HepG2 (cell line): ENCODE measurements around the gene NCDN. TPM values are rescaled to one million over a fixed set of nuclear protein-coding genes. Genes with fewer than 3 reads are reported as not detected.
A peak's percentile ranks its signal among the peaks of the same experiment; 100 is the strongest.

ENCODE experiments used
- CHD4 ChIP-seq: fragments of 200-600 bp; sonication (generic); IDR thresholded peaks from 2 replicates; pipeline ENCODE4 v1.7.0; 2017; ENCODE audit warnings: mild to moderate bottlenecking, low read length, borderline replicate concordance
- GABPB1 ChIP-seq: IDR thresholded peaks from 2 replicates; pipeline ENCODE4 v1.6.1; 2016; ENCODE audit warnings: mild to moderate bottlenecking, missing genetic modification reagents, moderate library complexity, missing compliant biosample characterization
- GLI4 ChIP-seq: sonication (generic); formaldehyde crosslinking; IDR thresholded peaks from 2 replicates; pipeline ENCODE4 v1.5.1; 2020; ENCODE audit warnings: missing genetic modification reagents, mild to moderate bottlenecking, moderate library complexity, borderline replicate concordance
- NBN ChIP-seq: fragments of 450-650 bp; conservative IDR thresholded peaks from 2 replicates; pipeline ENCODE4 v1.6.1; 2017
- NPAS2 ChIP-seq: sonication (generic); formaldehyde crosslinking; IDR thresholded peaks from 2 replicates; pipeline ENCODE4 v1.8.0; 2022; ENCODE audit warnings: mild to moderate bottlenecking, missing genetic modification reagents, borderline replicate concordance
- RFX1 ChIP-seq: fragments of 450-650 bp; IDR thresholded peaks from 2 replicates; pipeline ENCODE4 v1.6.1; 2017
- ZBTB20 ChIP-seq: sonication (generic); formaldehyde crosslinking; IDR thresholded peaks from 2 replicates; pipeline ENCODE4 v1.8.1; 2023; ENCODE audit warnings: missing genetic modification reagents, low read depth, mild to moderate bottlenecking, borderline replicate concordance
- ZNF205 ChIP-seq: IDR thresholded peaks from 2 replicates; pipeline ENCODE4 v1.6.1; 2018; ENCODE audit warnings: missing biosample characterization, missing genetic modification reagents
- ZNF451 ChIP-seq: sonication (generic); formaldehyde crosslinking; IDR thresholded peaks from 2 replicates; pipeline ENCODE4 v1.5.0; 2020; ENCODE audit warnings: mild to moderate bottlenecking, missing genetic modification reagents
- ZNF496 ChIP-seq: sonication (generic); formaldehyde crosslinking; IDR thresholded peaks from 2 replicates; pipeline ENCODE4 v1.8.1; 2023; ENCODE audit warnings: mild to moderate bottlenecking, moderate library complexity, missing genetic modification reagents; ENCODE audit not compliant: insufficient replicate concordance
- ZNF629 ChIP-seq: sonication (generic); formaldehyde crosslinking; conservative IDR thresholded peaks from 2 replicates; pipeline ENCODE4 v1.5.0; 2020; ENCODE audit warnings: missing genetic modification reagents
- ZNF720 ChIP-seq: sonication (generic); formaldehyde crosslinking; IDR thresholded peaks from 2 replicates; pipeline ENCODE4 v1.4.0; 2020; ENCODE audit warnings: missing genetic modification reagents
- polyA plus RNA-seq, 8 experiments: library from polyadenylated mRNA; depleted of rRNA in 3 of 8; stranded (reverse) in 7 of 8; unstranded in 1 of 8; fragments of >200 nt; fragmentation: Illumina TruSeq in 4 of 8; extraction: Trizol in 4 of 8; gene quantifications; 2 replicates each; pipeline versions ENCODE4 v1.2.1 to v1.2.3, GENCODE V29; 2011 to 2016; ENCODE audit warnings: low read depth in 4 of 8, missing spikeins in 1 of 8, mixed read lengths in 1 of 8; ENCODE audit not compliant: insufficient read depth in 1 of 8
- total RNA-seq, 5 experiments: library from RNA; depleted of rRNA; stranded (reverse); fragments of >200 nt; fragmentation: Illumina TruSeq; extraction: Trizol; gene quantifications; 2 replicates each; pipeline ENCODE4 v1.2.3, GENCODE V29; 2016; ENCODE audit warnings: low read depth in 1 of 5
- TF ChIP-seq, protein P1 (sequence below): sonication (generic); formaldehyde crosslinking; IDR thresholded peaks from 2 replicates; pipeline ENCODE4 v1.4.0; 2020; ENCODE audit warnings: mild to moderate bottlenecking, missing genetic modification reagents
- TF ChIP-seq, protein P2 (sequence below): sonication (generic); formaldehyde crosslinking; IDR thresholded peaks from 2 replicates; pipeline ENCODE4 v1.4.0; 2020; ENCODE audit warnings: missing genetic modification reagents, borderline replicate concordance
- TF ChIP-seq, protein P3 (sequence below): sonication (generic); formaldehyde crosslinking; IDR thresholded peaks from 2 replicates; pipeline ENCODE4 v1.5.1; 2020; ENCODE audit warnings: missing genetic modification reagents, mild to moderate bottlenecking, borderline replicate concordance
- TF ChIP-seq, protein P4 (sequence below): sonication (generic); formaldehyde crosslinking; IDR thresholded peaks from 2 replicates; pipeline ENCODE4 v1.9.0; 2022; ENCODE audit warnings: low read depth, missing genetic modification reagents
- TF ChIP-seq, protein P5 (sequence below): sonication (generic); formaldehyde crosslinking; IDR thresholded peaks from 2 replicates; pipeline ENCODE4 v1.9.0; 2021; ENCODE audit warnings: missing genetic modification reagents, borderline replicate concordance
- TF ChIP-seq, protein P6 (sequence below): sonication (generic); formaldehyde crosslinking; IDR thresholded peaks from 2 replicates; pipeline ENCODE4 v1.9.0; 2021; ENCODE audit warnings: missing genetic modification reagents, borderline replicate concordance
- TF ChIP-seq, protein P7 (sequence below): sonication (generic); formaldehyde crosslinking; IDR thresholded peaks from 2 replicates; pipeline ENCODE4 v1.8.1; 2023; ENCODE audit warnings: mild to moderate bottlenecking, missing genetic modification reagents, borderline replicate concordance

The NCDN gene
- total and polyA plus RNA-seq, 2 of the 13 experiments (the other 11 are each of a cell fraction or from before 2014, with no cell fraction given), result 6.6 to 9.3 TPM

DNA sequence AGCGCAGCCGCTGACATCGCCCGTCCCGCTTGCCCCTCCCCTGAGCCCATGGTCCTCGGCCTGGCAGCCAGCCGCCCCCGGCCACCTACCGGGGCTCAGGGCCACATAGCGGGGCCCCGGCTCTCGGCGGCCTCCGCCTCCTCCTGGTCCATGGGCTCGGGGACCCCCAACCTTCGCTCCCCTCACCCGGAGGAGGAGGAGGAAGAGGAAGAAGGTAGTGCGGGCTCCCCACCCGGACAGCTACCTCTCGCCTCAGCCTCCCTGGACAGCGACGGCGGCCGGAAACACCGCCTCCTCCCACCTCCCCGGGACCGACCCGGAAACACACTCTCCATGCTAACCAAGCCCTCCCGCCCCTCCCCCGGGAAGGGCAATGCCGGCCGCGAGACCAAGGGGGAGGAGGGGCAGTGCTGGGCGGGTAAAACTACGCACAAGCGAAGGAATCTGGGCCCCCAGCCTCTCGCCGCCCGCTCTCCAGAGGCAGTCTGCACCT is 435 bp upstream of the NCDN start, which contains the start of gene KIAA0319L (continued):
- TF ChIP-seq, protein P1, sequence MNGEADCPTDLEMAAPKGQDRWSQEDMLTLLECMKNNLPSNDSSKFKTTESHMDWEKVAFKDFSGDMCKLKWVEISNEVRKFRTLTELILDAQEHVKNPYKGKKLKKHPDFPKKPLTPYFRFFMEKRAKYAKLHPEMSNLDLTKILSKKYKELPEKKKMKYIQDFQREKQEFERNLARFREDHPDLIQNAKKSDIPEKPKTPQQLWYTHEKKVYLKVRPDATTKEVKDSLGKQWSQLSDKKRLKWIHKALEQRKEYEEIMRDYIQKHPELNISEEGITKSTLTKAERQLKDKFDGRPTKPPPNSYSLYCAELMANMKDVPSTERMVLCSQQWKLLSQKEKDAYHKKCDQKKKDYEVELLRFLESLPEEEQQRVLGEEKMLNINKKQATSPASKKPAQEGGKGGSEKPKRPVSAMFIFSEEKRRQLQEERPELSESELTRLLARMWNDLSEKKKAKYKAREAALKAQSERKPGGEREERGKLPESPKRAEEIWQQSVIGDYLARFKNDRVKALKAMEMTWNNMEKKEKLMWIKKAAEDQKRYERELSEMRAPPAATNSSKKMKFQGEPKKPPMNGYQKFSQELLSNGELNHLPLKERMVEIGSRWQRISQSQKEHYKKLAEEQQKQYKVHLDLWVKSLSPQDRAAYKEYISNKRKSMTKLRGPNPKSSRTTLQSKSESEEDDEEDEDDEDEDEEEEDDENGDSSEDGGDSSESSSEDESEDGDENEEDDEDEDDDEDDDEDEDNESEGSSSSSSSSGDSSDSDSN, result peak; percentile 75
- TF ChIP-seq ZNF451 (CRISPR knock-in tag), result peak; percentile 75; the same call in 1 of the 2 replicates
- TF ChIP-seq GABPB1 (CRISPR knock-in tag), result peak; percentile 98
- TF ChIP-seq, protein P2, sequence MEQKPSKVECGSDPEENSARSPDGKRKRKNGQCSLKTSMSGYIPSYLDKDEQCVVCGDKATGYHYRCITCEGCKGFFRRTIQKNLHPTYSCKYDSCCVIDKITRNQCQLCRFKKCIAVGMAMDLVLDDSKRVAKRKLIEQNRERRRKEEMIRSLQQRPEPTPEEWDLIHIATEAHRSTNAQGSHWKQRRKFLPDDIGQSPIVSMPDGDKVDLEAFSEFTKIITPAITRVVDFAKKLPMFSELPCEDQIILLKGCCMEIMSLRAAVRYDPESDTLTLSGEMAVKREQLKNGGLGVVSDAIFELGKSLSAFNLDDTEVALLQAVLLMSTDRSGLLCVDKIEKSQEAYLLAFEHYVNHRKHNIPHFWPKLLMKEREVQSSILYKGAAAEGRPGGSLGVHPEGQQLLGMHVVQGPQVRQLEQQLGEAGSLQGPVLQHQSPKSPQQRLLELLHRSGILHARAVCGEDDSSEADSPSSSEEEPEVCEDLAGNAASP (CRISPR knock-in tag), result no peak
- TF ChIP-seq, protein P3, sequence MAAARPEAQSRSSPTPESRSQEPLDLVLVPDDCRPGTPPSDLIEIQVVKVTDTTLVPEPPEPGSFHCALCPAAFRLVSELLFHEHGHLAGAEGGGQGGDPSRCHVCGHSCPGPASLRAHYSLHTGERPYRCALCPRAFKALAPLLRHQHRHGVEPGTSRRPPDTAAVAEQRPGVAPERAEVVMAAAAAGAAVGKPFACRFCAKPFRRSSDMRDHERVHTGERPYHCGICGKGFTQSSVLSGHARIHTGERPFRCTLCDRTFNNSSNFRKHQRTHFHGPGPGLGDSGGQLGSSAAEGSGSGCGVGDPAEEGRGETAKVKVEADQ, result 0 out of 2 replicates have a peak, but pooled peaks have one; percentile 1
- TF ChIP-seq ZNF629, result no peak
- TF ChIP-seq ZNF205 (CRISPR knock-in tag), result no peak
- no peak for TF ChIP-seq ZNF496
- TF ChIP-seq, protein P4, sequence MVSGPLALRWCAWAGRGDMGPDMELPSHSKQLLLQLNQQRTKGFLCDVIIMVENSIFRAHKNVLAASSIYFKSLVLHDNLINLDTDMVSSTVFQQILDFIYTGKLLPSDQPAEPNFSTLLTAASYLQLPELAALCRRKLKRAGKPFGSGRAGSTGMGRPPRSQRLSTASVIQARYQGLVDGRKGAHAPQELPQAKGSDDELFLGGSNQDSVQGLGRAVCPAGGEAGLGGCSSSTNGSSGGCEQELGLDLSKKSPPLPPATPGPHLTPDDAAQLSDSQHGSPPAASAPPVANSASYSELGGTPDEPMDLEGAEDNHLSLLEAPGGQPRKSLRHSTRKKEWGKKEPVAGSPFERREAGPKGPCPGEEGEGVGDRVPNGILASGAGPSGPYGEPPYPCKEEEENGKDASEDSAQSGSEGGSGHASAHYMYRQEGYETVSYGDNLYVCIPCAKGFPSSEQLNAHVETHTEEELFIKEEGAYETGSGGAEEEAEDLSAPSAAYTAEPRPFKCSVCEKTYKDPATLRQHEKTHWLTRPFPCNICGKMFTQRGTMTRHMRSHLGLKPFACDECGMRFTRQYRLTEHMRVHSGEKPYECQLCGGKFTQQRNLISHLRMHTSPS (CRISPR knock-in tag), result no peak
- TF ChIP-seq, protein P5, sequence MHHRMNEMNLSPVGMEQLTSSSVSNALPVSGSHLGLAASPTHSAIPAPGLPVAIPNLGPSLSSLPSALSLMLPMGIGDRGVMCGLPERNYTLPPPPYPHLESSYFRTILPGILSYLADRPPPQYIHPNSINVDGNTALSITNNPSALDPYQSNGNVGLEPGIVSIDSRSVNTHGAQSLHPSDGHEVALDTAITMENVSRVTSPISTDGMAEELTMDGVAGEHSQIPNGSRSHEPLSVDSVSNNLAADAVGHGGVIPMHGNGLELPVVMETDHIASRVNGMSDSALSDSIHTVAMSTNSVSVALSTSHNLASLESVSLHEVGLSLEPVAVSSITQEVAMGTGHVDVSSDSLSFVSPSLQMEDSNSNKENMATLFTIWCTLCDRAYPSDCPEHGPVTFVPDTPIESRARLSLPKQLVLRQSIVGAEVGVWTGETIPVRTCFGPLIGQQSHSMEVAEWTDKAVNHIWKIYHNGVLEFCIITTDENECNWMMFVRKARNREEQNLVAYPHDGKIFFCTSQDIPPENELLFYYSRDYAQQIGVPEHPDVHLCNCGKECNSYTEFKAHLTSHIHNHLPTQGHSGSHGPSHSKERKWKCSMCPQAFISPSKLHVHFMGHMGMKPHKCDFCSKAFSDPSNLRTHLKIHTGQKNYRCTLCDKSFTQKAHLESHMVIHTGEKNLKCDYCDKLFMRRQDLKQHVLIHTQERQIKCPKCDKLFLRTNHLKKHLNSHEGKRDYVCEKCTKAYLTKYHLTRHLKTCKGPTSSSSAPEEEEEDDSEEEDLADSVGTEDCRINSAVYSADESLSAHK (CRISPR knock-in tag), result no peak
- TF ChIP-seq, protein P6, sequence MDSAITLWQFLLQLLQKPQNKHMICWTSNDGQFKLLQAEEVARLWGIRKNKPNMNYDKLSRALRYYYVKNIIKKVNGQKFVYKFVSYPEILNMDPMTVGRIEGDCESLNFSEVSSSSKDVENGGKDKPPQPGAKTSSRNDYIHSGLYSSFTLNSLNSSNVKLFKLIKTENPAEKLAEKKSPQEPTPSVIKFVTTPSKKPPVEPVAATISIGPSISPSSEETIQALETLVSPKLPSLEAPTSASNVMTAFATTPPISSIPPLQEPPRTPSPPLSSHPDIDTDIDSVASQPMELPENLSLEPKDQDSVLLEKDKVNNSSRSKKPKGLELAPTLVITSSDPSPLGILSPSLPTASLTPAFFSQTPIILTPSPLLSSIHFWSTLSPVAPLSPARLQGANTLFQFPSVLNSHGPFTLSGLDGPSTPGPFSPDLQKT (CRISPR knock-in tag), result no peak
- TF ChIP-seq NBN, result no peak
- TF ChIP-seq ZNF720 (CRISPR knock-in tag), result no peak
- TF ChIP-seq NPAS2 (CRISPR knock-in tag), result no peak
- TF ChIP-seq, protein P7, sequence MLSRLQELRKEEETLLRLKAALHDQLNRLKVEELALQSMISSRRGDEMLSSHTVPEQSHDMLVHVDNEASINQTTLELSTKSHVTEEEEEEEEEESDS (CRISPR knock-in tag), result no peak
- TF ChIP-seq RFX1, result no peak
- no peak for TF ChIP-seq CHD4
- TF ChIP-seq GLI4 (CRISPR knock-in tag), result no peak
- TF ChIP-seq ZBTB20 (CRISPR knock-in tag), result no peak
